NCI-H1694 treated with DMSO at 0.1 percent for 48 hours (cell line): ENCODE results near the gene SDHB.
A peak's percentile ranks its signal among the peaks of the same experiment; 100 is the strongest.

Experiments used
- DNase-seq: peaks from one replicate; lab custom pipeline; 2025; lab: John Stamatoyannopoulos, UW

Gene SDHB

DNA sequence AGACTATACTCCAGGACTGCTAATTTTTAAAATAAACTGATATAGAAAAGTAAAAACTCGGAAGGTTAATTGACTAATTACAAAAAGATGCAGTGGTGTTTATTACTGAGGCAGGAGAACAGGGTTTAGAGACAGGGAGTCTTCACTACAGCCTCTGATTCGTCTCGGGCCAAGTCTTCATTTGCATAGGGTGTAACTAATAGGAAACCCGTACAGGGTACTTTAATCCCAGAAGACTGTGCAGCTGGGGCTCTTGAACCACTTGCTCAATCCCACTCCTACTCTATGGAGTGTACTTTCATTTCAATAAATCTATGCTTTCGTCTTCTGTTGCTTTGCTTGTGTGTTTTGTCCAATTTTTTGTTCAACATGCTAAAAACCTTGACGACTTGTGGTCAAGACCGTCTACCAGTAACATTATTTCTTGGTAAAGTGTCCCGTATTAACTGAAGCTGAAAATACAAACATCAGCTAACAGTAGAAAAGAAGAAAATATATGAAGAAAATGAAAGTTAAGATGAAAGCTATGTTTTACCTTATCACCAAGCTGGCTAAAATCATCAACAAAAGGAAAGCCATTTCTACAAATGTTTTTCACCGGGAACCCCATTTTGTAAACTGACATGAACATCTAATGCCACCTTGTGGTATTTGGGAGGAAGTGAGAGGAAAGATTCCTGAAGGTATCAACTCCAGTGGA, 8.0 kb downstream of the SDHB start:
- peak; percentile 46 for DNase-seq

DNA sequence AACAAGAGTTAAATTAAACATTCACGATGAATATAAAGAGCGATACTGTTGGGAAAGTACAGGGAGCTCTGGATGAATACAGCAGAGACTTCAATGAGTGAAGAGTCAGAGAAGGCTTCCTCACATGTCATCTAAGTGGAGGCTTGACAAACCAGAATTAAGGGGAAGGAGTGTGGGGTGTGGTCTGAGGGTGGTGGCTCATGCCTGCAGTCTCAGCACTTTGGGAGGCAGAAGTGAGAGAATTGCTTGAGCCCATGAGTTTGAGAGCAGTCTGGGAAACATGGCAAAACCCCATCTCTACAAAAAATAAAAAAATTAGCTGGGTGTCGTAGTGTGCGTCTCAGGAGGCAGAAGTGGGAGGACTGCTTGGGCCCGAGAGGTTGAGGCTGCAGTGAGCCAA, 8.7 kb downstream of the SDHB start:
- DNase-seq: no peak

DNA sequence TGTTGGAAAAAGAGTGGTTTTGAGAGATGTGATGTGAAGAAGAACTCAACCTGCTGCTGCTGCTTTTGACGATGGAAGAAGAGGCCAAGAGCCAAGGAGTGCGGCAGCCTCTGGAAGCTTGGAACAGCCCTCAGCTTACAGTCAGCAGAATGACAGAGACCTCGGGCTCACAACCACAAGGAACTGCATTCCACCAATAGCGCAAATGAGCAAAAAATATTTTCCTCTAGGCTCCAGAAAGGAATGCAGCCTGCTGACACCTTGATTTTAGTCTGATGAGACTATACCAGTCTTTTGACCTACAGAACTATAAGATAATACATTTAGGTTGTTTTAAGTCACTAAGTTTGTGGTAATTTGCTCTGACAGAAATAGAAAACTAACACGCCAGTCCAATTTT, 10.2 kb downstream of the SDHB start:
- DNase-seq: no peak

DNA sequence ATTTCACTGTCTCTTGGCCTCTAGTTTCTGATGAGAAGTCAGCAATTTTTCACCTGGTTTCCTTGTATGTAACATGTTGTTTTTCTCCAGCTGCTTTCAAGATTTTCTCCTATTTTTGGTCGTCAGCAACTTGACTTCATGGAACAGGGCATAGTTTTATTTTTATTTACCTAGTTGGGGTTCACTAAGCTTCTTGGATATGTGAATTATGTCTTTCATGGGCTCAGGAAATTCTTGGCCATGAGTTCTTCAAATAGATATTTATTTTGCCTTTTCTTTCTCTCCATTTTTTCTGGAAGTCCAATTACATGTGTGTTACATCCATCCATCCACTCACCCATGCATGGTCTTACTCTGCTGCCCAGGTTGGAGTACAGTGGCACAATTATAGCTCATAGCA, 13.7 kb downstream of the SDHB start:
- no peak for DNase-seq

DNA sequence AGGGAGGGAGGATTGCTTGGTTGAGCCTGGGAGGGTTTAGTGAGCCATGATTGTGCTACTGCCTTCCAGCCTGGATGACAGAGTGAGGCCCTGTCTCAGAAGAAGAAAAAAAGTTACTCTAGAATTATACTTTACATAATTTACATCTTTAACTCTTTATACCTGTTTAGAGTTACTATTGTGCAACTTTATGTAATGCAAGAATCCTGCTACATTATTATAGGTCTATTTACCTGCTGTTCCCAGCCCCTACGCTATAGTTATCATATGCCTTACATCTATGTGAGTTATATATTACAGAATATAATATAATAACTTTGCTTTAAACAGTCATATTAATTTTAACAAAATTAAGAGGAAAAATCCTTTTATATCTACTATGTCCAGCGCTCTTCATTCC, 14.3 kb downstream of the SDHB start:
- DNase-seq: no peak

DNA sequence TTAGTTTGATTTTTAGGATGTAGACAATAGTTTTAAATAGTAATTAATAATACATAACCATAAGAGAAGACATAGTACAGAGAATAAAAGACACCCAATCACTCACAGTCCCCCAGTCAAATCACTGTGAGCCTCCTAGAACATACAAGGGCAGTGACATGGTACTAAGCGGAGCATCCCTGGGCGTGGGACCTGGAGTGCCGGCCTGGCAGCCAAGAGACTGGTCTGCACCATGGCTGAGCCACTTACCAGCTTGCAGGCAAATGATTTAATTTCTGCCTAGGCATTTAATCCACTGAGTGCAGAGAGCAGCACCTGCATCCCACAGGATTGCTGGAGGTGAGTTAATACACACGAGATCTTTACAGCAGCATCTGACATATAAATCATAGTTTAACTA, 20.4 kb downstream of the SDHB start:
- no peak for DNase-seq

DNA sequence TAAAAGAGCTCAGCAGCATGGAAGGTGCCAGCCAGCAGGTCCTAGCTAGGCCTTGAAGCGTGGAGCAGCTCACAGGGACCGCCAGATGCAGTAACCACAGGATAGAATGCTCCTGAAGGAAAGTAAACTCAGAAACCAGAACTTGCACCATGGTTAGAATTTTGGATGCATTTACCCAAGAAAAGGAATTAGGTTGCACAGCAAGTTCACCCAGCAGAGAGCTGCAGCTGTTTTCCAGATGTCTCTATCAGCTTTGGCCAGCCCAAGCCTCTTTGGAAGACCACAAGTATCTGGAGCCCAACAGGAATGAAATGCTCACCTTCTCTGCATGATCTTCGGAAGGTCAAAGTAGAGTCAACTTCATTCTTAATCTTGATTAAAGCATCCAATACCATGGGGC, 21.1 kb downstream of the SDHB start:
- no peak for DNase-seq

DNA sequence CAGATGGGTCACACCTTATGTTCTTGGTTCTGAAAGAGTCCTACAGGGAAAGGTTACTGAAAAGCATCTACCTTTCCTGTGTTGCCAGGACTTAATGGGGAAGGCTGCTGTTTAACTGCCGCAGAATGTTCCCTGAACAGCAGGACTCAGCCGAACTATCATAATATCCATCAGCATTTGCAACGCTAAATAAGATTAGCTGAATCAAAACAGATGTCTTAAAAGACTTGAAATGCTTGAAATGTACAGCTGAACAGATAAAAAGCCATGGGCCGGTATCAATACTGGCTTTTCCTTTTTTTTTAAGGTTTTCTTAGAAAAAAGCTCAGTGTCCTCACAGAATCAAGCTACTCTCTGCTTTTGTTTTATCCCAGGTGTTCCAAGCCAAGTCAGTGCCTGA, 22.4 kb downstream of the SDHB start:
- no peak for DNase-seq

DNA sequence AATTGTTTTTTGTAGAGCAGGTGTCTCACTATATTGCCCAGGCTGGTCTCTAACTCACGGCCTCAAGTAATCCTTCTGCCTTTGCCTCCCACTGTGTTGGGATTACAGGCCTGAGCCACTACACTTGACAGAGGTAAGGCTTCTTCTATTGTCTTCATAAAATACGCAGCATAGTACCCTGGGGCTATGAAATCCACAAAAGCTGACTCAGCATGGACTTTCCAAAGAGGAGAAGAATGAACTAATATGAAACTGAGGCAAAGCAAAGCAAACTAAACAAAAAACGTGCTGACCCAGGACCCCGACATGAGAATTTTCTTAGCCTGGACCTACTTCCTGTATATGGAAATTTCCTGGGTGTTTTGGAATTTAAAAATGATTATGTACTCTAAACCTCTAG, 23.6 kb downstream of the SDHB start:
- DNase-seq: no peak

DNA sequence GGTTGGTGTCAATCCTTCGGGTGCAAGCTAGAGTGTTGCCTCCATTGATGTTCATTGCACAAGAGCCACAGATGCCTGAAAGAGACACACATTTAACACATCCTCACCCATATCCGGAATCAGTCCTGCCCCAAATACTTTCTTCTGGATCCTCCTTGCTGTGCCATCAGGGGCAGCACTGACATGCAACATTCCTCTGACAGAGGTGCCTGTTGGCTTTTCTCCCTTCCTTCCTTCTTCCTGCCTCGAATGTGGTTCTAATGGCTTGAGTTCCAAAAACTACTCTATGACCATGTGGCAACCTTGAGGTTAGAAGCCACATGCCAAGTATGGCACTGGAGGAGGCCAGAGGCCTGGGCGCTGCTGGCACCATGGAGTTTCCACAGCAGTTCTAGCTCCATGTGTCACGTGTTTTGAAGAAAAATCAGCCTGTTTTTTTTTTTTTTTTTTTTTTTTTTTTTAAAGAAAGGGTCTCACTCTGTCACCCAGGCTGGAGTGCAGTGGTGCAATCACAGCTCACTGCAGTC, 25.1 kb downstream of the SDHB start:
- DNase-seq: no peak

DNA sequence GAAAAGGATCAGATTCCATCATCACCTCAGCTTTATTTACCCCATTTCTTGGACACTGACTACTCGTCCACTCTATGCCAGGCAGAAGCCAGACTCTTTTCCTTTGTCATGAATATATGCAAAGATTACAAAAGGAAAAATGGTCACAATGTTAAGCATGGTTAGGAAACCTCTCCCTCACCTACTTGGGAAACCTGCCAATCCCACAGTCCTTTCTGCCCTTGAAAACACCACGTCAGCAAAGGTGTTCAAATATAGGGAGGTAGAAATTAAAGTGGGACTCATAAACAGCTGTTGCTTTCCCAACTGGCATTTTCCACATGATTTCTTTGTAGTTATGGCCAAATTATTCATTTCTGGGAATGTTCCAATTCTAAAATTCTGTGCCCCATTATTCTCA, 25.9 kb downstream of the SDHB start:
- DNase-seq: no peak

DNA sequence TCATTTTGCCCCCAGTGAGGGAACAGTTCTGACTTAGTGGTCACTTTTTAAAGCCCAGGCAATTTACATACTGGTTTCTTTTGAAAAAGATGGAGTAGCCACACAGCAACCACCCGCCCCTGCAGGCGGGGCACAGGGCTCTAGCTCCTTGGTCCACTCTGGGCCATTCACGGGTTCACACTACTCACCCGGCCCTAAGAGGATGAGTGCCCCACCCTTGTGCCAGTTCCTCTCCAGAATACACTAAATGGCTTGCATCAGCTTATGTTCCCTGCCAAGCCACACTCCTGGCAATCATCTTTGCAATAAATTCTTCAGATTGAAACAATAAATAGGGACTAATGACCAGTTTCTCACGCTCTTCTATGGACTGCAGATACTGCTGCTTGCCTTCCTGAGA, 26.4 kb downstream of the SDHB start:
- no peak for DNase-seq

DNA sequence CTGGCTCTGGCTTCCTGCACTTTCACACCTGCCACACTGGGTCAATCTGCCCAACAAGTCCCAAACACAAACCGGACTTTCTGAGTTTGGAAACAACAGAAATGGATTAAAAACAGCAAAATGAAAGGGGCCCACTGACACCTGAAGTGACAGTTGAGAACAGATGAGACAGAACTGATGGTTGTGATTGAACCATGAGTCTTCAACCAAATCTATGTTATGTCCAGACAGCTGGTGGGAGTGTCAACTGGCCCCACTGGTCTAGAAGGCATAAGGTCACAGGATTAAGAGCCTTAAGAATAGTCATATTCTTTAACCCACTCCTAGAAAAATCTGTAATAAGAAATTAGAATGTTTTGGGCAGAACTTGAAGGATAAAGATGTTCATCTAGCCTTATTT, 29.1 kb downstream of the SDHB start:
- no peak for DNase-seq

DNA sequence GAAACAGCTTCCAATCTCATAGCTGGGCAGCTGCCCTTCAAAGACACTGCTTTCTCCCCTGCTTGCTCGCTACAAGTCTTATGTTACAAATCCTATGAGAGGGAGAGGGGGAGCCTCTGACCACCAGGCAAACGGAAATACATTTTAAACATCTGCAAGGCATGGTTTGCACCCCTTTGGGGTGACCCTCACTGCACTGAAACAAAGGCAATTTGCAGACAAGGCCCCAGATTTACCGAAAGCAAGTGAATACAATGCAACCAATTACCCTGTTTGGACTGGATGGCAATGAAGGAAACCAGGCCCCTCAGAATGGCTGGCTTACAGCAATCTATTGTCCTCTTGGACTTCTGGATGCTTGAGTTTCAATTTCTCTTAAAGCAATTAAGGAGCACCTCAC, 30.3 kb downstream of the SDHB start:
- DNase-seq: no peak

DNA sequence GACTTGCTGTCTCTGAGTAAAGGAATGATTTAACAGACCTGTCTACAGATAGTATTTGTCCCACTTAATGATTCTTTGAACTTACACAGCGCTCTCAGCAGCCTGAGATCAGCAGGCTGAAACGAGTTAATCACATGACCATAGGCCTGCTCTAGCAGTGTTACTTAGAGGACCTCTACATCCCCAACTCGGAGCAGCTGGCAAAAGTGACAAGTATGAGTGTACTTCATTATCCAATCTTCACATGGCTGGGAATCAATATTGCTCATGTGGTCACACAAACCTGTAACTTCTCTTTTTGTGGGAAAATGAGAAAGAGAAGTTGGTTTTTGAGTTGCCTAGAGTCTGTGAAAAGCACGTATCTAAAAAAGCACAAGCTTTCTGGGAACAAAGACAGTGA, 30.7 kb downstream of the SDHB start:
- DNase-seq: no peak

DNA sequence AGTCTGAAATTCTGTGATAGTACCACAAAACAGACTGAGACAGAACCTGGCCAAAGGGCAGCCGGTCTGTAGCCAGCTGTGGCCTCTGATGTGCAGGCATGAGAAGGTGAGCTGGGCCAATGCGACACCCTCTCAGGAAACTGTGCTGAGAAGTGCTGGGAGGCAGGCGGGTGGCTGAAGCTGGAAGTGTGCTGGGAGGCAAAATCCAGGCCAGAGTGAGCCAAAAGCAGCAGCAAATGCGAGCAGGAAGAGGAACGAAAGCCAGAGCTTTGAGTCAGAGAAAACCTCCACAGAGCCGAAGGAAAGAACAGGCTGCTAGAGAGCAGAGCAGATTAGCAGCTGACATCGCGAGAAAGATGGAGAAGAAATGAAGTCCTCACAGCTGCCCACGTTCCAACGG, 31.9 kb downstream of the SDHB start:
- no peak for DNase-seq

DNA sequence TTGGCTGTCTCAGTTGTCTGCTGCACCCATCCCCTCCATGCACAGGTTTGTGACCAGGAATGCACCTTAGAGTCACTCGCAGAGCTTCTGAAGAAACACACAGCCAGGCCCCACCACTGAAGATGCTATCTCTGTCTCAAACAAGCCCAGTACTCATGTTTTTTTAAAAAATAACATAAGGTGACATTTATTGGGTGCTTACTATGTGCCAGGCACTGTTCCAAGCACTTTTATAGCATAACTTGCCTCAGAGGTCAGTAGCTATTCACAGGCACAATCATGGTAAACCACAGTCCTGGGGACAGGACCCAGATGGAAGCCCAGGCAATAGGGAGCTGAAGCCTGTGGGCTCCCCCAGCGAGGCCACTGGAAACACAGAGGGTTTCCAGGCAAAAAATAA, 33.3 kb downstream of the SDHB start:
- no peak for DNase-seq

DNA sequence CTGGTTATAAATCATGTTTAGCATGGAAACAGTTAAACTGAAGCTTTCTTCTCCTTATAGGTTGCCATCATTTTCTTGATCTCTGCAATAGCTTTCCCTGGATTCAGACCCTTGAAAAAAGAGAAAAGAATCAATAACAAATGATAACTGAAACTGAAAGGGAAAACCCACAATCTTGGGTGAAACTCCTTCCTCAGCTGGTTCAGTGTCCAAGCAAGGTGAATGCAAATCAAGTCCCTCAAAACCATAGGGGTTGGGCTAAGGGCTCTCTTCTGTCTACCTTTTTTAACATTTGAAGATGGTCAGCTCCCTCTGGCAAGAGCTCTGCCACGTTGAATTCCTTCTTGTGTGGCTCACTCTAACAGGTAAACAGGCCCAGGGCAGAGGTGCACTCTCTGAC, 35.0 kb downstream of the SDHB start:
- DNase-seq: no peak

DNA sequence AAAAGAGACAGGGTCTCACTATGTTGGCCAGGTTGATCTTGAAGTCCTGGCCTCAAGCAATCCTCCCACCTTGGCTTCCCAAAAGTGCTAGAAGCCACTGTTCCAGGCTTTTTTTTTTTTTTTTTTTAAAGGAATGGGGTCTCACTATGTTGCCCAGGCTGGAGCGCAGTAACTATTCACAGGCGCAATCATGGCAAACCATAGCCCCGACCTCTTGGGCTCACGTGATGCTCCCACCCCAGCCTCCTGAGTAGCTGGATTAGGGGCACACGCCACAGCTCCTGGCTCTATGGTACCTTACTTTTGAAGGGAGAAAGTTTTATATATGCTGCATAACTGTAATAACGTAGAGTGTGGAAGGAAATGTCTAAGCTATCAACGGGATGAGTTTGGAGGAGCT, 36.4 kb downstream of the SDHB start:
- DNase-seq: no peak

DNA sequence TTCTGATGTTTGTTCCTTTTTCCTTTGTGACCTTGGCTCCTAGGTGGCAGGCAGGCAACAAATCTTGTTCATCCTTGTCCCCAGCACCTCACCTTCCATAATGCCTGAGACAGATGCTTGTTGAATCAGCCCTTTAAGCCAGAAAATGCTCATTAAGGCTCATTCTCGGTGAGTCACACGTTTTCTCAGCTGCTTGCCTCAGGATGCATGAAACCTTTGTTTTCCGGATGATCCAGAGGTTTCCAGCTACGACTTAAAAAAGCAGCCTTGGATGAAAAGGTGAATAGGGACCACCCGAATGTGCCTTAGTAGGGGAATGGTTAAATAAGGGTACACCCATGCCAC, 37.5 kb downstream of the SDHB start:
- DNase-seq: no peak

DNA sequence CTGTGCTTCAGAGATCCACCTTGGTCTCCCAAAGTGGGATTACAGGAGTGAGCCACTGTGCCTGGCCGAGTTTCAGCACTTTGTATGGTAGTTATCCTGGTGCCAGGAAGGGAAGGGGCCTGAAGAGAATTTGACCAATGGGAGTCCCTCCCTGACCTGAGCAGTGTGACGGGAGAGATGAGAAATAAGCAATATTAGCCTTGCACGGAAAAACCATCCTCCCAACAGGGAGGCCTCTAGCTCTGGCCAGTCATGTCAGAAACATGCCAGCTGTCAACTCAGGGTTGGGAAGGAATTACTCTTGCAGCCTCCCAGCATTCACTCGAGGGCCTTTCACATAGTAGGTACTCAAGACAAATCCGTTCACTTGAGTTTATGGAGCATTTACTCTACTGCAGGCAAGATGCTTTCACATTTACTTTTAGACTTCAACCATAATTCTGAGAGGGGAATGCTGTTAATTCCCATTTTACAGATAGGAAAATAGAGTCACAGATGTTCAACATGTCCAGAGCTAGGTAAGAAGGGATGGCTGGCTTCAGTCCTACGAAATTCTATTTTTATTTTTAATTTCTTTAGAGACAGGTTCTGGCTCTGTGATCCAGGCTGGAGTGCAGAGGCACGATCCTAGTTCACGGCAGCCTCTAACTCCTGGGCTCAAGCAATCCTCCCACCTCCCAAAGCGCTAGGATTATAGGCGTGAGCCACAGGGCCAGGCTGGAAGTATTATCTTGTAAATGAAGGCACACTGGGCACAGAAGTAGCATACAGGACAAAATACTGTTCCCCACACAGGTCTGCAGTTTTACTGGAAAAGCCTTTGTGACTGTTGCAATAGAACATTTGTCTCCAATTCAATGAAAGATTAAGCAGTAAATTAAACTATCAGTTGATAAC, 38.9 kb downstream of the SDHB start:
- no peak for DNase-seq

DNA sequence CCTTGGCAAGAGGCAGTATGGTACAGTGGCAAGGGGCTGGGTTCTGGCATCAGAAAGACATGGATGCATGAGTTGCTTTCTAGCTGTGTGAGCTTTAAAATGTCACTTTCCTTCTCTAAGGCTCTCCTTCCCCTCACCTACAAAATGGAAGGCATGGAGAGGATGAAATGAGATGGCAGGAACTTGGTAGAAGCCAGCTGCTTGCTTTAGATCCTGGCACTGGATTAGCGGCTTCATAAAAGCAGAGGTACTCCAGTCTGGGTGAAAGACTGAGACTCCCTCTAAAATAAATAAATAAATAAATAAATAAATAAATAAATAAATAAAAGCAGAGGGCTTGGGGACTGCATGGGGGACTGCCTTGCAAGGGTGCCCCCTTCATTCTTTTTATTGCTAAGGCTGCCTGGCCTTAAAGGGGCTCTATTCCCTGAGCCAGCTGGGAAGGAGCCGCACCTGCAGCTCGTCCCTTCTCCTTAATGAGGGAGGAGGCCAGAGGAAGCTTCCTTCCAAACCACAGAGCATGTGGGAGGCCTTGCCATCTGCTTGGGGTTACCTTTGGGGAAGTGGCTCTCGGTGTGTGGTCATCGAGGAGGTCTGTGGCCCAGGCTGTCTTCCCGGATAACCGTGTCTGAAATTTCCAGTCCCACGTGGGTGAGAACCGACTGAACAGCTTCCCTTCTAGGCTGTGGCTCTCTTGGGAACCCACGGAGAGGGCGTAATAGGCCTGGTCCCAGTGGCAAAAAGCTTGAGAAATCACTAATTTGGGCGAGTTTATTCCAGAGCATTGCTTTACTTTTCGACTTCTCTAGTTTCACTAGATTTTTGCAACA, 40.1 kb downstream of the SDHB start:
- DNase-seq: peak; percentile 21
